H4 (cell line): Measurements from ENCODE around the gene PINK1. TPM values are rescaled to one million over a fixed set of nuclear protein-coding genes. Genes with fewer than 3 reads are reported as not detected.
"Not testable (repeated sequence)": the region's sequence is repeated elsewhere in the genome, so short reads cannot be mapped to it uniquely, and the experiment has no call there.

Source experiments
- DNase-seq: peaks from one replicate; pipeline ENCODE4 v3.0.0-alpha.2; 2015; ENCODE audit warnings: low spot score
- total RNA-seq: library from RNA; depleted of rRNA; stranded (reverse); fragments of >200 nt; shearing (Covaris generic); gene quantifications from 2 replicates; pipeline ENCODE4 v1.2.3, GENCODE V29; 2014; rRNA removed

The PINK1 gene
- 29.6 and 33.1 TPM in 2 replicates for total RNA-seq

DNA sequence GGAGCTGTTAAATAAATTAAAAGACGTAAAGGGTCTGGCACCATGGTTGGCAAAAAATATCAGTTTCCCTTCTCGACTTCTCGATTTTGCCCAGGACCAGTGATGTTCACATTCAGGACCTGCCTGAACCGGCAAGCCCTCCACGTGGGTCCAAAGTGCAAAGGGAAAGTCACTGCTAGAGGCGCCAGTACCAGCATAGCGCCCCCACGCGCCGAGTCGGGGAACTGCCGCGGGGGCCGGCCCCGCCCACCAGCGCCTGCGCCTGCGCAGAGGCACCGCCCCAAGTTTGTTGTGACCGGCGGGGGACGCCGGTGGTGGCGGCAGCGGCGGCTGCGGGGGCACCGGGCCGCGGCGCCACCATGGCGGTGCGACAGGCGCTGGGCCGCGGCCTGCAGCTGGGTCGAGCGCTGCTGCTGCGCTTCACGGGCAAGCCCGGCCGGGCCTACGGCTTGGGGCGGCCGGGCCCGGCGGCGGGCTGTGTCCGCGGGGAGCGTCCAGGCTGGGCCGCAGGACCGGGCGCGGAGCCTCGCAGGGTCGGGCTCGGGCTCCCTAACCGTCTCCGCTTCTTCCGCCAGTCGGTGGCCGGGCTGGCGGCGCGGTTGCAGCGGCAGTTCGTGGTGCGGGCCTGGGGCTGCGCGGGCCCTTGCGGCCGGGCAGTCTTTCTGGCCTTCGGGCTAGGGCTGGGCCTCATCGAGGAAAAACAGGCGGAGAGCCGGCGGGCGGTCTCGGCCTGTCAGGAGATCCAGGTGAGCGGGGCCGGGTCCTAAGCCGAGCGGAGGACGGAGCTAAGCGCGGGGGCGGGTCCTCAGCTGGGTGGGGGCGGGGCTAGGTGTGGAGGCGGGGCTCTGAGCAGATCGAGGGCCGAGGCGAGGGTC lies at the start of gene PINK1:
PINK1 (plus strand) TSS at position 269 of the 875 bp plus-strand sequence; CDS start at position 360, 91 bp downstream.
- peak; percentile 56 for DNase-seq

DNA sequence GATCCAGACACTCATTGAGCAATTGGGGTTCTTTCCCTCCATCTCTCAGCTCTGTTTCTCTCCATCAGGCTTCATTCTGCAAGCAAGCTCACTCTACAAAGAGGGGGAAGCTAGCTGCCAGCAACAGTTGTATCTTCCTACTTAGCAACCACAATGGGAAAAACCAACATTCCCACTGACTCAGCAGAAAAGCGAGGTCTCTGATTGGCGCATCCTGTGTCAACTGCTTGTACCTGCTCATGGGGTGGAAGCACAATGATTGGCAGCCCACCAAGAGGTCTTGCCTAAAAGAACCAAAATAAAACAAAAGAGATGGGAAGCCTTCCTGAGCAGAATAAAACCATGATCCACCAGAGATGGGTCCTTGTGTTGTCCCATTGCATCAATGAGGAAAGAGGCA lies 48.4 kb upstream of the PINK1 start:
- DNase-seq: peak; percentile 60

DNA sequence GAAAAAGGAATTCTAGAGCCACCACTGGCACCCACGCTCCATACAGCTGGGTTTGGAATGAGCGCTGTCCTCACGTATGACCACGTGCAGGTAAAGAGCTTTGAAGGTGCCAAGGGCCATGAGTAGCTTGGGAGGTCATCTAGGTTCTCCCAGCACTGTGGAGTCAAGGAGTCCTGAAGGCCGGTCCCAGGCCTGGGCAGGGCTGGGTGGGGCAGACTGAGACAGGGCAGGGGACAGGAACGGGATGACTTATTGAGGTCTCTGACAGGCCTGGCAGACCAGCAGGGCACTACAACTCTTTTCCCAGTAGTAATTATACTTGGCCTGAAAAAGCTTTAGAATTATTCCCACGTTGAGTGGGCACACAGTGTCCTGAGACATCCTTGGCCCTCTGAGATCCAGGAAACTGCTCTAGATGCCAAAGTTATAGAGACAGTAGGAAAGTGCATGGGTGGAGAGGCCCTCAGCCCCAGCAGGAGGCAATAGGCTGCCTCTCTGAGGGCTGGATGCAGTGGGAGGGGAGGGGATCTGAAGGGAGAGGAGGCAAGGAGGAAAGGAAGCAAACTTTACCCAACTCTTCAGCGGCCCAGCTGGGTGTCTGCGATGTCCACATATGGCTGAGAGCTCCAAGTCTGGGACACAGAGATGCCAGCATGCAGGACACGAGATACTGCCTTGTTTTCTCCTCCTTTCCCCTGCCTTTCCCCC lies 46.2 kb upstream of the PINK1 start:
- DNase-seq: no peak

DNA sequence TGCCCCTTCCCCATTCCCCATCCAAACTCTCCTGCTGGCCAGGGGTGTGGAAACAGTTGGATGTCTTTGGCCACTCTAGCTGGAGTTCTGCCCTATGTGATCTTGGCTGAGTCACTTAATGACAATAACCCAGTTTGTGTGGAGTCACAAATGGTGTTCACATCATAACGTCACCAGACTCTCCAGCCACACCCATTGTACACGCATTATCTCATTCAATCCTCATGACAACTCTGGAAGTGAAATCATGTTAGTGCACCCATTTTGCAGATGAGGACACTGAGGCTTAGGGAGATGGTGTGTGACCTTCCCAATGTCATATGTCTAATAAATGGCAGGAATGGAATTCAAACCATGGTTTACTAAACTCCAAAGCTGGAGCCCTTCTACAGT lies 45.6 kb upstream of the PINK1 start:
- peak; percentile 54 for DNase-seq

- DNase-seq: no peak
Observed at GRCh38 chr1:20588634-20589225, 44.5 kb upstream of the PINK1 start, which contains the start of gene CDA. TSS of gene CDA (plus strand) at chr1:20589097. CDS start at chr1:20589130, 33 bp downstream.

DNA sequence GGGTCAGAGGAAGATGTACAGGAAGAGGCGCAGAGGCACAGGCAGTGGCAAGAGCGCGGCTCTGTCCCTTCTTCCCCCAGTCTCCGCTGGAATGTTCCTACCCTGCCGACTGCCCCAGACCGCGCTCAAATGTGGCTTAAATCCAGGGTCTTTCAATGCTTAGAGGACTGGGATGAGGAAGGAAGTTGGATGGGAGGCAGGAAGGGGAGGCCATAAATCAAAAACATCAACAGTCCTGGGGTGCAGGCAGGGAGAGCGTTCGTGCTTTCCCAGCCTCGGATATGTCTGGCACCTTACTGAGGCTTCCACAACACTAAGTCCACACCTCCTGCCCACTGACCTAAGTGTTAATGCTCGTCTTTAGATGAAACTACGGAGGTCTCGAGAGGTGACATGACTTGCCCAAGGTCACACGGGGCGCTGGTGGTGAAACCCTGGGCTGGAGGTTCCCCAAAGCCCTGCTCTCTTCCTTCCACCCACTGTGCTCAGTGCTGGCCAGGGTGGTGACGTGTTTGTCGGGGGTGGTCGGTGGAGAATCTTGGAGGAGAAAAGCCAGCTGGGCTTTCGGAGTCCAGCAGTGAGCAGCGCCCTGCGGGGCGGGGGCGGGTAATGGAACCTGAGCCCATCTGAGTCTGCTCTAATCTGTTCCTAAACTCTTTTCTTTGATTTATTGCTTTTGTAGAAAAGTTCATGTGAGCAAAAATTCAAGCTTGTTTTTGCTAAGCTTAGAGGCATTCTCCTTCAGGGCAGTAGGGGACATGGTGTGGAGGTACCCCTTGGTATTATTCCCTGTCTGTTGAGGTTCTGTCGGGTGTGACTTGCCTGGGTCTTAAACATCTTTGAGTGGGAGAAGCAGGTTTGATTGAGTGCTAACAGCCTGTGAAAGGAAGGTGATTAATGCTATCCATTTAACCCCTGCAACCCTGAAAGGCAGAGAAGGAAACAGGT lies 43.7 kb upstream of the PINK1 start:
- DNase-seq: no peak

DNA sequence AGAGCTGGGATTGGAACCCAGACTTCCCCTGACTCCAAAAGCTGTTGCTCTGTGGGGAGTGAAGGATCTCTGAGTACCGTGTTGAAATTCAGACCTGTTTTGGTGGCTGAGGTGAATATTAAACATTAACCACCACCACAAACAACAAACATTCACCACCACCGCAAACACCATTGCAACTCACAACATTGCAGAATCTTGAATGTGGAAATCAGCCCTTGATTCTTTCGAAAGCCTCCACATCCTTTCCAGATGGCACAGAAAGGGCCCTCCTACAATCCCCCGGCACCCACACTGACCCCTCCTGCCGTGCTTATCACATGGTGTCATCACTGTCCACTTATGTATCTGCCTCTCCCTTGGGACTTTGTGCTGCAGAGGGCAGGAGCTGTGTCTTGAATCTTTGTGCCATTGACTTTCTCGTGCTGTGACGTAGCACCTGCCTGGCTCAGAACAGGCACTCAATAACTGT lies 42.9 kb upstream of the PINK1 start:
- DNase-seq: no peak

- DNase-seq: no peak
Observed at GRCh38 chr1:20593756-20594155, 39.5 kb upstream of the PINK1 start.

DNA sequence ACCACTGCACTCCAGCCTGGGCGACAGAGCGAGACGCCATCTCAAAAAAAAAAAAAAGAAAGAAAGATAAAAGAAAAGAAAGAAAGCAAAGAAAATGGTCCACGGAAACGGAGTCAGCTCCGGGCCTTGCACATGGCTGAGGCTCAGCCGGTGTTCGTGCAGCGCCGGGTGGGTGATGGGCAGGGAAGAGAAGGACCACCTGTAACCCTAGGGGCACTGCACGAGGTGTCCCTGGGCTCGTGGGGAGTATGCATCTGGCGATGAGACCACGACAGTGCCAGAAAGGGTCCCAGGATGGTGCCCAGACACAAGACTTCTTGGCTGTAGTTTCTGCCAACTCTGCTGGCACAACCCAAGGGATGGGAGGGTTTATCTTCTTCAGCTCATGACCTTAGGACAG lies 38.5 kb upstream of the PINK1 start:
- DNase-seq: no peak

GRCh38 chr1:20596106-20596505 lies 37.2 kb upstream of the PINK1 start:
- no peak for DNase-seq

DNA sequence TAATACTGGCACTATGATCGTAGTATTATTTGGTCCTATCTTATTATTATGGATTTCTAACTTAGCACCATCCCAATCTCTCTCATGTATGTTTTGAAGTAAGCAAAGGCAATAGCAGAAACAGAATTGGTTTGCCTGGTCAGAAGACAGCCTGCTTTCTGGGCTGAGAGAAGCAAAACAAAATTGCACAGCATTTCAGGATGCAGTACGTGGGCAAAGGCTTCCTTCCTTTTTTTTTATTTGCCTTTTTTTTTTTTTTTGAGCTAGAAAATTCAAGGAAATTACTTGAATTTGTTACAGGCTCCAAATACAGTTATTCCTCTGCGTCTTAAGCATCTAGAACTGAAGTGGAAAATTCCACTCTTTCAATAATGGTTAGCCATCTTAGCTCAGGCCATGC lies 35.6 kb upstream of the PINK1 start:
- DNase-seq: no peak

GRCh38 chr1:20600156-20600555 lies 33.1 kb upstream of the PINK1 start:
- no peak for DNase-seq

DNA sequence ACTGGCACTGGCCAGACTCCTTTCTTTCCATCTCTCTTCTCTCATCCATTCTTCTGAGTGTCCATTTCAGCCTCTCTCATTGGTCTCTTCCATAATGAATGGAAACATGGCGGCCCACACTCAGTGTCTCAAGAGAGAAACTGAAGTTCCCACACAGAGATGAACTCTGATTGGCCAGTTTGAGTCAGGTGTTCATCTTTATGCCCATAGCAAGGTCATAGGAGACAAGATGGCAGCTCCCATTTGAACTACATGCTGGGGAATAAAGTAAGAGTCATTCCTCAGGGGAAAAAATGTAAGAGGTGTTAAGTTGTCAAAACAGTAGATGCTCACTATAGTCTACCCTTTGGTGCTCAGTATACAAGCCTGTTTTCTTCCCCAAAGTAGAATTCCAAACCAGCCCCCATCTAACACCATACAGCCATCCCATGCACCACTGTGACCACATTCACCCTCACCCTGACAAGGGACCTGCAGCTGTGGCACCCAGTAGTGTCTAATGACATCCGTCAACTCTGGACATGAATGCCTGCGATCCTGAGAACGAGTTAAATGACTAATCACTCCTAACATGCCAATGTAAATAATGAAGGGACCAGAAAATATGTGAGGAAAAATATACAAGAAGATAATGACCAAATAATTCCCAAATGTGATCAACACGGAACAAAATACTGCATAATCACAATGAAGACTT lies 32.0 kb upstream of the PINK1 start:
- no peak for DNase-seq

DNA sequence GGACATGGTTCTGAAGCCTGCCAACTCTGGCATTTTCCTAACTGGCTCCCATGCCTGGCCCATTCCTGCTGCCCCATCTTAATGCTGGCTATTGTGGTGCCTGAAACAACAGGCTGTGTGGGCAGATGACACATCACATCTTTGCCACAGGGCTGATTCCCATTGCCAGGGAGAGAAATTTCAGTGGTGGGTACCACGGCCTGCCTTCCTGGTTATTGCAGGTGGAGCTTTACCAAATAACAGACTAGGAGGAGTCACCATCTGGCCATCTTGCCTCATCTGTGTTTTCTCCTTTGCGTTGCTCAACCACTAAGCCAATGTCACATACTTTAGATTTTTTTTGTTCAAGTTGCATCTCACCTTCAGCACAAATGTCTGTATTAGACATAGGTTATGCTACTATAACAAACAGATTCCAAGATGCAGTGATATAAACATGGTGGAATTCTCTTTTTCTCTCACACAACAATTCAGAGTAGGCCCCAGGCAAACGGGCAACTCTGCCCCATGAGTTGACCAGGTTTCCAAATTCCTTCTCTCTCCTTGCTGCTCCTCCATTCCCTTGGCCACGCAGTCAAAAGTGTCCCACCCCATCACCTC lies 30.3 kb upstream of the PINK1 start:
- DNase-seq: no peak

DNA sequence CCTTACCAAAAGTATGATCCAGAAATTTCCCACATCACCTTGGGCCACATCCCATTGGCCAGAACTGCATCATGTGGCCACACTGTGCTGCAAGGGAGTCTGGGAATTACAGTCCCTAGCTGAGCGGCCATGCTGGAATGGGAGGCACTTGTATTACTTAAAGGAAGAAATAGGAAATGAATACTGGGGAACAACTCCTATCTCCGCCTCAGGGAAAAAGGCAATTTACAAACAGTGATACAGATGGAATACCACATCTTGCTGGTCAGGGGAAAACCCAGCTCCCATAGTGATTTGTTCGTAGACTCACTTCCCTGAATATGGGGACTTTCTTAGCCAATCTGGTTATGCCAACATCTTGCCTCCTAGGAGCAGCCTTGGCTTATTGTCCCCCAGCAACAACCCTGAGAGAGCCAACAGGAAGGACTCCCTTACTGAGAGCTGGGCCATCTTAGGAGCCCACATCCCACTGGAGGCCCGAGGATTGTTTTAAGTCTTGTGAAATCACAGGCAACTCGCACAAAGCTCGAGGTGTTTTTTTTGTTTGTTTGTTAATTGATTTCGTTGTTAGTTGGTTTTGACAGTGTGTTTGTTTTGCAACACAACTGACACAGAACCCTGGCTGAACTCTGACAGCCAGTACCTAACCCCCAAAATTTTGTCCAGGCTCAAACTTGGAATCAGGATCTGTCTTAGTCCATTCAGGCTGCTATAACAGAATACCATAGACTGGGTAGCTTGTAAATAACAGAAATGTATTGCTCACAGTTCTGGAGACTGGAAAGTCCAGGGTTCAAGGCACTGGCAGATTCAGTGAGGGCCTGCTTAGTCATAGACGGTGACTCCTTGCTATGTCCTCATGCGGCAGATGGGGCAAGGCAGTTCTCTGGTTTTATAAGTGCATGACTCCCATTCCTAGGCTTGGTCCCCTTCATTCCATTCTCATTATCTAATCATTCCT lies 29.5 kb upstream of the PINK1 start:
- peak; percentile 54 for DNase-seq

- no peak for DNase-seq
Observed at GRCh38 chr1:20604678-20605077, 28.6 kb upstream of the PINK1 start.

DNA sequence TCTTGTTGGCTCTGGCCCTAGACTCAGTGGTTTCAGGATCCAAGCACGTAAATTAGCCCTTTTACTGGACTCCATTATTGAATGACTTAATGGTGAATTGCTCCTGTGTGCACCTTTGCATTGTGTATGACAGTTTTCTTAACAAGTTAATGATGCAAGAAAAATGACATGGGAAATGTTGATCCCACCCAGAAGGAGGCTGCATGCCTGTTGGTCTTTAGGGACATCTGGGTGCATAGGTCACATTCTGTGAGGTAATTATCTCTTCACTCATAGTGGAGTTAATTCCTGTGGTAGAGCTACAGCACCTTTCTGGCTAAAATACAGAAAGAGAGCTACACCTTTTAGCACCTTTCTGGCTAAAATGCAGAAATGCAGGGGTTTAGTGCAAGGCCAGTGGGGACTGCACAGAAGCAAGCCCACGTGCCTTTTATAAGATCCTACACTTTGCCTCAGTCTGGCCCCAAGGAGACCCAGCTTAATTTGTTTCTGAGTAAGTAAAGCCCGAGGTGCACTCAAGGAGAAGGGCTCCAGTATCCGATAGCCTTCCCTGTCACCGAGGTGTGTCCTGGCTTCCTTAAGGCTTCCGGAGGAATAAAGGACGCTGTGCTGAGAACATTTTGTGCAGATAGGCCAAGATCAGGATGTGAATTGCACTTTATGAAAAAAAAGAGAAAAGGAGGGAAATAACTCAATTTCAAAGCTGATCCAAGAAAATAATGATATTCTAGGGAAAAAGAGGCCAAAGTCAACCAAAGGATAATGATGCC lies 26.3 kb upstream of the PINK1 start:
- not testable (repeated sequence) for DNase-seq

- DNase-seq: no peak
Observed at GRCh38 chr1:20609541-20609940, 23.7 kb upstream of the PINK1 start.
